ENCODE measurements around the gene SLC51B. TPM values are rescaled to one million over a fixed set of nuclear protein-coding genes. Genes with fewer than 3 reads are reported as not detected.
"Not testable (repeated sequence)": the region's sequence is repeated elsewhere in the genome, so short reads cannot be mapped to it uniquely, and the experiment has no call there.

Gene SLC51B
- total RNA-seq, 1 donor from 2014 or later, result not detected

DNA sequence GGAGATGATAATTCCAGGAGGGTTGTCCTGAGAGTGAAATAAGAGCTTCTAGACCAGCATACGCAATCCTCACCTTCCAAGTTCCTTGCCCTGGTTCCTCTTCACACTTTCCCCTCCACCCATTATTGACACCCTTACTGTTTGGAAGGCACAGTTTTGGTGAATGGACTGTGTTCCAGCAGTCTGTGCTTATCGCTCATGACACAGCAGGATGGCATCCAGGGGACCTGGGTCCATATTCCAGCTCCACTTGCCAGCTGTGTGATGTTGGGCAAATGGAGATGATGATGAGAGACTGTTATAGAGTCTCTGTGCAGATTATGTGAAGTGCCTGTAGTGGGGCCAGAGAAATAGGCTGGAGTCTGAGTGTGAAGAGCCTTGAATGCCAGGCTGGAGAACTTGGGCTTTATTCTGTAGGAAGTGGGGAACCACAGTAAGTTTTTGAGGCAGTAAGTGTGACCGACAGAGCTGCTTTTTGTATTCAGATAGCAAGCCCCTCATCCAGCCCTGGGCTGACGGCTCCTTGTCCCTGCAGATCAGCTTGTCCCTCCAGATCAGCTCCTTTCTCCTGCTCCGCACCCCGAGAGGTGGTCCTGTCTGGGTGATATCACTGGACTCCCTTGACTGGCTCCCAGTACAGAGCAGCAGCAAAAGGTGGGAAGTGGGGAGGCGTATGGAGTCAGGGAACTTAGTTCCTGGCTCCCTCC is 39.5 kb downstream of the SLC51B start:
- H3K36me3 Mint-ChIP-seq (ENCODE audit: low read depth), result no peaks in the 10 kb centered on the region
- no peak overlapping the region for H3K4me3 Mint-ChIP-seq
- peaks cover 27% of the 10 kb centered on the region for H3K27me3 Mint-ChIP-seq (ENCODE audit: insufficient read depth)
- H3K4me1 Mint-ChIP-seq (ENCODE audit: low read depth), result peaks cover 12% of the 10 kb centered on the region
- DNase-seq (ENCODE audit: low spot score), result no peak
- no peak overlapping the region for H3K27ac Mint-ChIP-seq
- intact Hi-C loops (cut with micrococcal nuclease), result no loop called here
- H3K9me3 Mint-ChIP-seq, result no peaks in the 10 kb centered on the region

- DNase-seq (ENCODE audit: low spot score), result no peak
- intact Hi-C loops (cut with micrococcal nuclease), result no loop called here
- no peak overlapping the region for H3K27ac Mint-ChIP-seq
- H3K27me3 Mint-ChIP-seq (ENCODE audit: insufficient read depth), result peaks cover 27% of the 10 kb centered on the region
- no peak overlapping the region for H3K4me3 Mint-ChIP-seq
- peaks cover 12% of the 10 kb centered on the region for H3K4me1 Mint-ChIP-seq (ENCODE audit: low read depth)
- H3K9me3 Mint-ChIP-seq, result no peaks in the 10 kb centered on the region
- no peaks in the 10 kb centered on the region for H3K36me3 Mint-ChIP-seq (ENCODE audit: low read depth)
These were observed 40.1 kb downstream of the SLC51B start for GRCh38 chr15:65085207-65085753.

DNA sequence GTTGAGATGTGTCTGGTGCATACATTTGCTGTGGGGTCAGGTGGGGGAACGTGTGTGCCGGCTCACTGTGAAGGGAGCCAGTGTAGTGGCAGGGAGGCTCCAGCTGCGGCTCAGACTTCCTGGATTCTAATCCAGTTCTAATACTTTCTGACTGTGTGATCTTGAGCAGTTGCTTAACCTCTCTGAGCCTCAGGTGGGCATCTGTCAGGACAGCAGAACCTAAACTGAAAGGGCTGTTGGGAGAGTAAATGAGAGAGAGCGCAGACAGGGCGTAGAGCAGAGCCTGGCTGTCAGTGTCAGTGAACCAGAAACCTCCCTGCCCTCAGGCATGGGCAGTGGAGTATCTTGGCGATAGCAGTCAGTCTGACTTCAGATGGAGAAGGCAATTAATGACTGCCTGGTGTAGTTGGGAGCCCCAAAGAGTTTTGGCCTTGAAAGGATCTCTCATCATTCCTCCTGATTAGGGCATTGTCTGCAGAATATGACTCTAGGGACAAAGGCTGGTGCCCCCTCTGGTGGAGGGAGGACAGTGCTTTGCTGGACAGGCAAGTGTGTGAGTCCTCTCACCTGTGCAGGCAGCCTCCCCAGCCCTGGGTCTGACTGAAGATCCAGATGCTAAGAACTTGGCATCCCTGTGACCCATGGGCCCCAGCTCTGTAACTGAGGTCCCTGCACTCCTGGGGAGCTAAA is 40.9 kb downstream of the SLC51B start:
- H3K27ac Mint-ChIP-seq, result no peak overlapping the region
- DNase-seq (ENCODE audit: low spot score), result no peak
- H3K4me3 Mint-ChIP-seq, result no peak overlapping the region
- no peaks in the 10 kb centered on the region for H3K36me3 Mint-ChIP-seq (ENCODE audit: low read depth)
- H3K9me3 Mint-ChIP-seq, result no peaks in the 10 kb centered on the region
- H3K4me1 Mint-ChIP-seq (ENCODE audit: low read depth), result peaks cover 12% of the 10 kb centered on the region
- intact Hi-C loops (cut with micrococcal nuclease), result no loop called here
- peaks cover 20% of the 10 kb centered on the region for H3K27me3 Mint-ChIP-seq (ENCODE audit: insufficient read depth)

- no peaks in the 10 kb centered on the region for H3K36me3 Mint-ChIP-seq (ENCODE audit: low read depth)
- no peaks in the 10 kb centered on the region for H3K9me3 Mint-ChIP-seq
- no peak overlapping the region for H3K27ac Mint-ChIP-seq
- no peak for DNase-seq (ENCODE audit: low spot score)
- intact Hi-C loops (cut with micrococcal nuclease), result no loop called here
- H3K27me3 Mint-ChIP-seq (ENCODE audit: insufficient read depth), result peaks cover 18% of the 10 kb centered on the region
- H3K4me3 Mint-ChIP-seq, result no peak overlapping the region
- peaks cover 12% of the 10 kb centered on the region for H3K4me1 Mint-ChIP-seq (ENCODE audit: low read depth)
These were observed 41.5 kb downstream of the SLC51B start for GRCh38 chr15:65086680-65087111.

GRCh38 chr15:65087411-65087810 is 42.2 kb downstream of the SLC51B start:
- Mint-ChIP-seq H3K36me3 (ENCODE audit: low read depth) (no peaks in the 10 kb centered on the region), H3K27ac (no peak overlapping the region), H3K27me3 (ENCODE audit: insufficient read depth) (peaks cover 13% of the 10 kb centered on the region), H3K4me1 (ENCODE audit: low read depth) (peaks cover 6% of the 10 kb centered on the region), H3K4me3 (no peak overlapping the region), H3K9me3 (no peaks in the 10 kb centered on the region)
- no peak for DNase-seq (ENCODE audit: low spot score)
- intact Hi-C loops (cut with micrococcal nuclease), result no loop called here

DNA sequence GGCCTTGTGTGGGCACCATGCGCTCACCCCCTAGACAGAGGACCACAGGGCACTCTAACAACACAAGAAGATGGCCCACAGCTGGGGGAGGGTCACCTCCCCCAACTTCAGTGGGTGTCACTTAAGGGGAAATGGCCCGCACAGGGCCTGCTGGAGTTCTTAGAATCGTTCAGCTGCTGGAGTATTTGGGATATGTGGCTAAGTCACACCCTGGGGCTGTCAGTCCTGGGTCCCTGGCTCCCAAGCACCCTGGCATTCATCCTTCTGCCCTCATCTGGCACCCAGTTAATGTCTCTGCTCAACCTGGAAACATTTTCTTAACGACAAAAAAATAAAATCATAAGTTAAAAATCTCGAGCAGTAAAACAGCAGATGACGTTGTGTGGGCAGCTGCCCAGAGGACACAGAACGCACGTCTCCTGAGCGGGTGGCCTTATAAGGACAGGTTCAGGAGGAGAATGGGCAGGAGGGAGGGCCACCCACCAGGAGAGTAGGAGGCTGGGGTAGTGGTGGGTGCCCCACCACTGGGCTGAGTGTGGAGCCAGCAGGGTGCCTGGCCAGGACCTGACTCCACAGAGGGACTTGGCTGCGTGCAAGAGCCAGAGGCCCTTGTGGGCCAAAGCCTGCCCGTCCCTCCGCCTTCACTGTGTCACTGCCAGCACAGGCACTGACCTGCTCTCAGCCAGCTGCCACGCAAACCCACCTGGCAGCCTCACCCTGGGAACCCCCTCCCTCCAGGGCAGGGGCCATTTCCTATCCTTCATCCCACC is 42.9 kb downstream of the SLC51B start:
- DNase-seq (ENCODE audit: low spot score), result no peak
- no peak overlapping the region for H3K4me3 Mint-ChIP-seq
- H3K27me3 Mint-ChIP-seq (ENCODE audit: insufficient read depth), result peaks cover 8% of the 10 kb centered on the region
- H3K27ac Mint-ChIP-seq, result no peak overlapping the region
- no peaks in the 10 kb centered on the region for H3K4me1 Mint-ChIP-seq (ENCODE audit: low read depth)
- H3K9me3 Mint-ChIP-seq, result no peaks in the 10 kb centered on the region
- intact Hi-C loops (cut with micrococcal nuclease), result no loop called here
- no peaks in the 10 kb centered on the region for H3K36me3 Mint-ChIP-seq (ENCODE audit: low read depth)

DNA sequence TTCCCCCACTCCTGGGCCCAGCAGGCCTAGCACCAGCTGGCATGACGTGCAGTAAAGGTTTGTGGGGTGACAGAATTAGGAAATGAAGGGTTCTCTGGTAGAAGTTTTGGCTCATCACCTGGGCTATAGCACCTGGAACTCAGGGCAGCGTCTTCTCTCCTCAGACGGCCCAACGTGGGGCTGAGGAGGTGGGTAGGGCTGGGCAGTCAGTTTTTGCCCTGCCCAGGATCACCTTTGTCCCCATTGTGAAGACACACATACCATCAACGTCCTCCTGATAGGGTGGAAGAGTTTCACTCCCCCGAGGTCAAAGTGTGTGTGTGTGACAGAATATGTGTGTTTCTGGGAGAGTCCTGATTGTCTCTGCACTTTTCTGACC is 43.4 kb downstream of the SLC51B start:
- no peak for DNase-seq (ENCODE audit: low spot score)
- H3K36me3 Mint-ChIP-seq (ENCODE audit: low read depth), result no peaks in the 10 kb centered on the region
- intact Hi-C loops (cut with micrococcal nuclease), result no loop called here
- H3K9me3 Mint-ChIP-seq, result no peaks in the 10 kb centered on the region
- no peak overlapping the region for H3K27ac Mint-ChIP-seq
- H3K4me3 Mint-ChIP-seq, result no peak overlapping the region
- H3K4me1 Mint-ChIP-seq (ENCODE audit: low read depth), result no peaks in the 10 kb centered on the region
- peaks cover 6% of the 10 kb centered on the region for H3K27me3 Mint-ChIP-seq (ENCODE audit: insufficient read depth)

- intact Hi-C loops (cut with micrococcal nuclease), result no loop called here
- Mint-ChIP-seq H3K27me3 (ENCODE audit: insufficient read depth) (peaks cover 6% of the 10 kb centered on the region), H3K27ac (no peak overlapping the region), H3K9me3 (no peaks in the 10 kb centered on the region), H3K36me3 (ENCODE audit: low read depth) (no peaks in the 10 kb centered on the region), H3K4me1 (ENCODE audit: low read depth) (no peaks in the 10 kb centered on the region), H3K4me3 (no peak overlapping the region)
- no peak for DNase-seq (ENCODE audit: low spot score)
These were observed 44.1 kb downstream of the SLC51B start for GRCh38 chr15:65089206-65089824.

DNA sequence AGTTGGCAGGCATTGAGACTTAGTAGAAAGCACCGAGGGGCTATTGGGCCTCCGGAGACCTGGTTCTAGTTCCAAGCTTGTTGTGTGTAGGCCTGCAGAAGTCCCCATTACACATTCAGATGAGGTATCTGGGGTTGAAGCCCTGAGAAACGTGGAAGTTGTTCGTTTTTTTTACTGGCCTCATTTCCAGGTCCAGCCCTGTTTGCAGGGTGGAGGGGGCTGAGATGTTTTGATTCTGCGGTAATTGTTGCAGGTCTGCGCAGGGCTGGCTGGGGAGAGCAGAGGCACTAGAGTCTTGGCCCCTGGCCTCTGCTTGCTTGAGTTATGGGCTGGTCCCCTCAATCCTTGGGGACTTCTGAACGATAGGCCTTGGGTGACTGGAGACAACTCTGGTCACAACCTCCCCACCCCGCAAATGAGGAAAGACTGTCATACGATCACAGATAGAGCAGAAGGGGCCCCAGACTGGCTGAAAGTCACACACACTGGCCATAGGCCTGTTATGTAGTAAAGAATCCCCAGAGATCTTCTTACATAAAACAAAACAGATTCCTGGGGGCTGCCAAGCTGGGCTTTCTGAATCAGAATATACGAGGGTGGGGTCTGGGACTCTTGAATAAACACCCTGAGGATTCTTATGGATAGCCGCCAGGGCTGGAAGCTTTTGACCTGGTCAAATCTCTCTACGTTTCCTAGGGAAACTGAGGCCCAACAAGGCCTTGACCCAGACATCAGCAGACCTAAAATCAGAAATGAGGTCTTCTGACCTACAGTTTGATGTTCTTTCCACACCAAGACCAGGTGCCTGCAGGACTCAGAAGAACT is 47.0 kb downstream of the SLC51B start:
- intact Hi-C loops (cut with micrococcal nuclease), result no loop called here
- no peak overlapping the region for H3K27ac Mint-ChIP-seq
- no peaks in the 10 kb centered on the region for H3K36me3 Mint-ChIP-seq (ENCODE audit: low read depth)
- H3K9me3 Mint-ChIP-seq, result no peaks in the 10 kb centered on the region
- H3K27me3 Mint-ChIP-seq (ENCODE audit: insufficient read depth), result no peaks in the 10 kb centered on the region
- no peaks in the 10 kb centered on the region for H3K4me1 Mint-ChIP-seq (ENCODE audit: low read depth)
- no peak for DNase-seq (ENCODE audit: low spot score)
- no peak overlapping the region for H3K4me3 Mint-ChIP-seq

- H3K4me1 Mint-ChIP-seq (ENCODE audit: low read depth), result no peaks in the 10 kb centered on the region
- DNase-seq (ENCODE audit: low spot score), result no peak
- no peaks in the 10 kb centered on the region for H3K27me3 Mint-ChIP-seq (ENCODE audit: insufficient read depth)
- H3K4me3 Mint-ChIP-seq, result no peak overlapping the region
- no peaks in the 10 kb centered on the region for H3K9me3 Mint-ChIP-seq
- no peak overlapping the region for H3K27ac Mint-ChIP-seq
- peaks cover 2% of the 10 kb centered on the region for H3K36me3 Mint-ChIP-seq (ENCODE audit: low read depth)
- intact Hi-C loops (cut with micrococcal nuclease), result no loop called here
These were observed 48.0 kb downstream of the SLC51B start for GRCh38 chr15:65092911-65093792.

- H3K36me3 Mint-ChIP-seq (ENCODE audit: low read depth); intact Hi-C loops (cut with micrococcal nuclease); H3K27me3 Mint-ChIP-seq (ENCODE audit: insufficient read depth); DNase-seq (ENCODE audit: low spot score); H3K4me1 Mint-ChIP-seq (ENCODE audit: low read depth); H3K4me3 Mint-ChIP-seq; H3K9me3 Mint-ChIP-seq; H3K27ac Mint-ChIP-seq: not testable (repeated sequence)
These were observed 48.6 kb downstream of the SLC51B start for GRCh38 chr15:65093793-65094170.
